GM12865 (cell line): ENCODE results near the gene TSPAN14.

Experiments used
- DNase-seq: peaks from one replicate; pipeline ENCODE4 v3.0.0; 2010; ENCODE audit warnings: low read depth
- H3K4me3 ChIP-seq: 2 replicates; pipeline ENCODE4 v1.5.1; 2011; ENCODE audit warnings: mild to moderate bottlenecking, low read depth, low read length, control low read depth
- CTCF ChIP-seq: IDR thresholded peaks from 2 replicates; pipeline ENCODE4 v1.5.1; 2011; ENCODE audit warnings: low read length, control low read depth, low read depth, inconsistent platforms; ENCODE audit not compliant: insufficient read depth; ENCODE audit errors: missing control alignments

TSPAN14 gene

GRCh38 chr10:80515941-80516340, 61.8 kb downstream of the TSPAN14 start:
- TF ChIP-seq CTCF: no peak
- no peak for DNase-seq
- H3K4me3 ChIP-seq: no peak overlapping the region

- DNase-seq: no peak
- H3K4me3 ChIP-seq: no peak overlapping the region
- no peak for TF ChIP-seq CTCF
Observed at GRCh38 chr10:80516506-80517075, 62.5 kb downstream of the TSPAN14 start.

- no peak for TF ChIP-seq CTCF
- no peak for DNase-seq
Observed at GRCh38 chr10:80517416-80518142, 63.5 kb downstream of the TSPAN14 start.

GRCh38 chr10:80518143-80518806, 64.2 kb downstream of the TSPAN14 start:
- H3K4me3 ChIP-seq: no peak overlapping the region
- TF ChIP-seq CTCF: no peak
- DNase-seq: no peak

More at GRCh38 chr10:80517416-80518142, 63.5 kb downstream of the TSPAN14 start:
- no peak overlapping the region for H3K4me3 ChIP-seq

- no peak for DNase-seq
- H3K4me3 ChIP-seq: no peak overlapping the region
- no peak for TF ChIP-seq CTCF
Observed at GRCh38 chr10:80518807-80519360, 64.8 kb downstream of the TSPAN14 start.

- H3K4me3 ChIP-seq: no peak overlapping the region
- no peak for DNase-seq
- TF ChIP-seq CTCF: no peak
Observed at GRCh38 chr10:80519936-80520650, 66.0 kb downstream of the TSPAN14 start.
